ENCODE data around the gene MSH2.
A peak's percentile ranks its signal among the peaks of the same experiment; 100 is the strongest.

Gene MSH2

GRCh38 chr2:47519147-47519537 lies 116.2 kb downstream of the MSH2 start:
- no peak overlapping the region for H3K9ac ChIP-seq (ENCODE audit: low read length in 2 of 2)
- H3K27me3 ChIP-seq (ENCODE audit: control insufficient read depth in 1 of 2, insufficient read depth in 2 of 2, low read length in 2 of 2): peaks cover 8 to 12% of the 10 kb centered on the region in 2 donors
- H3K9me3 ChIP-seq (ENCODE audit: control insufficient read depth in 2 of 2, low read length in 2 of 2): no peaks in the 10 kb centered on the region
- no peak overlapping the region for H3K4me3 ChIP-seq (ENCODE audit: low read length in 2 of 2)
- no peaks in the 10 kb centered on the region for H3K36me3 ChIP-seq (ENCODE audit: control insufficient read depth in 2 of 2, insufficient read depth in 2 of 2, low read length in 2 of 2)
- peaks cover 12% of the 10 kb centered on the region for H3K4me1 ChIP-seq (ENCODE audit: control insufficient read depth, insufficient read depth, low read length)
- H3K27ac ChIP-seq (ENCODE audit: low read length): no peak overlapping the region

GRCh38 chr2:47519604-47520301 lies 116.8 kb downstream of the MSH2 start:
- no peak overlapping the region for H3K4me3 ChIP-seq (ENCODE audit: low read length in 2 of 2)
- no peaks in the 10 kb centered on the region for H3K36me3 ChIP-seq (ENCODE audit: control insufficient read depth in 2 of 2, insufficient read depth in 2 of 2, low read length in 2 of 2)
- H3K9me3 ChIP-seq (ENCODE audit: control insufficient read depth in 2 of 2, low read length in 2 of 2): no peaks in the 10 kb centered on the region
- peaks cover 8 to 12% of the 10 kb centered on the region in 2 donors for H3K27me3 ChIP-seq (ENCODE audit: control insufficient read depth in 1 of 2, insufficient read depth in 2 of 2, low read length in 2 of 2)
- no peak overlapping the region for H3K27ac ChIP-seq (ENCODE audit: low read length)
- H3K4me1 ChIP-seq (ENCODE audit: control insufficient read depth, insufficient read depth, low read length): peaks cover 12% of the 10 kb centered on the region
- H3K9ac ChIP-seq (ENCODE audit: low read length in 2 of 2): no peak overlapping the region

DNA sequence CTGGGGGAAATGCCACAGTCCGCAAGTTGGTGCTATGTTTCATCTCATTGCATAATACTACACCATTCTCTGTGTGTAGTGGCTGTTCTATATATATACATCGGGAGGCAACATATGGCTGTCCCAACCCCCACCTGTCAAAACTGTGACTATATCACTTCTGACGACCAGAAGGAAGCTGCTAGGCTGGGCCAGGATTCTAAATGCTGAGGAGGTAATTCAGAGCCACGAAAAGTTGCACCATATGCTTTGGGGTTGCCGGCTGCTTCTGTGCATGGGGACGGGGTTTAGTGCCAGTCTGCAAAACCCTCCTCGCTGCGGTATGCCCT lies 117.3 kb downstream of the MSH2 start:
- no peaks in the 10 kb centered on the region for H3K36me3 ChIP-seq (ENCODE audit: control insufficient read depth in 2 of 2, insufficient read depth in 2 of 2, low read length in 2 of 2)
- H3K27me3 ChIP-seq (ENCODE audit: control insufficient read depth in 1 of 2, insufficient read depth in 2 of 2, low read length in 2 of 2): peaks cover 8 to 12% of the 10 kb centered on the region in 2 donors
- no peaks in the 10 kb centered on the region for H3K9me3 ChIP-seq (ENCODE audit: control insufficient read depth in 2 of 2, low read length in 2 of 2)
- H3K4me3 ChIP-seq (ENCODE audit: low read length in 2 of 2): no peak overlapping the region
- H3K4me1 ChIP-seq (ENCODE audit: control insufficient read depth, insufficient read depth, low read length): peaks cover 12% of the 10 kb centered on the region
- H3K9ac ChIP-seq (ENCODE audit: low read length in 2 of 2): no peak overlapping the region
- H3K27ac ChIP-seq (ENCODE audit: low read length): no peak overlapping the region

DNA sequence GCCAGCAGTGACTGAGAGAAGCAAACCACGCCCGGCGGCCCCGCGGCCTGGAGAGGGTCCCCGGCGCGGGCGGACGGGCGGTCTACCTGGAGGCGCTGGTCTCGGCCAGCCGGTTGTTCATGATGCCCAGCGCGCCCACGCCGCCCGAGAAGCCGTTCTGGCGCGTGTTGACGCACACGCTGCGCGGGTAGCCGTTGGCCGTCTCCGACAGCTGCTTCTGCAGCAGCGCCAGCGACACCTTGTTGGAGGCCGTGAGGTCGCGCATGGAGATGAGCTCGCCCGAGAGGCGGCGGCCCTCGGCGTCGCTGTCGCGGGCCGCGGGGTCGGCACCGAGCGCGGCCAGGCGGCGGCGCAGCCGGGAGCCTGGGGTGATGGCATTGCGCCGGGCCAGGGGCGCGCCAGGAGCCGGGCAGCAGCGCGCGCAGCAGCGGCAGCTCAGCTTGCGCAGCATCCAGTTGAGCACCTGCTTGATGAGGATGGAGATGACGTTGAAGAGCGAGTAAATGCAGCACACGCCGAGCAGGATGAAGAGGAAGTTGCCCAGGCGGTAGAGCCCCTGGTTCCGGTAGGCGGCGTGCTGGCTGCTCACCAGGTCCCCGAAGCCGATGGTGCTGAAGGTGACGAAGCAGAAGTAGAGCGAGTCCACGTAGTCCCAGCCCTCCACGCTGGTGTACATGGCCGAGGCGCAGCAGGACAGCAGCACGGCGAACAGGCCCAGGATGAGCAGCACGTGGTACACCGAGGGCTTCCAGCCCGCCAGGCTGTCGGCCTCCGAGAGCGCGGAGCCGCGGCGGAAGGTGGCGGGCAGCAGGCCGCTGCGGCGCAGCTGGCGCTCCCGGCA lies 118.1 kb downstream of the MSH2 start:
- H3K27me3 ChIP-seq (ENCODE audit: control insufficient read depth in 1 of 2, insufficient read depth in 2 of 2, low read length in 2 of 2): peaks cover 8 to 12% of the 10 kb centered on the region in 2 donors
- no peak overlapping the region for H3K27ac ChIP-seq (ENCODE audit: low read length)
- peak overlapping the region; percentile 66 to 73 for H3K4me3 ChIP-seq (ENCODE audit: low read length in 2 of 2)
- no peaks in the 10 kb centered on the region for H3K36me3 ChIP-seq (ENCODE audit: control insufficient read depth in 2 of 2, insufficient read depth in 2 of 2, low read length in 2 of 2)
- peaks cover 12% of the 10 kb centered on the region for H3K4me1 ChIP-seq (ENCODE audit: control insufficient read depth, insufficient read depth, low read length)
- no peak overlapping the region for H3K9ac ChIP-seq (ENCODE audit: low read length in 2 of 2)
- no peaks in the 10 kb centered on the region for H3K9me3 ChIP-seq (ENCODE audit: control insufficient read depth in 2 of 2, low read length in 2 of 2)

- H3K9me3 ChIP-seq (ENCODE audit: control insufficient read depth in 2 of 2, low read length in 2 of 2): no peaks in the 10 kb centered on the region
- H3K4me3 ChIP-seq (ENCODE audit: low read length in 2 of 2): peak overlapping the region; percentile 66 to 73
- no peak overlapping the region for H3K27ac ChIP-seq (ENCODE audit: low read length)
- H3K9ac ChIP-seq (ENCODE audit: low read length in 2 of 2): no peak overlapping the region
- peaks cover 12% of the 10 kb centered on the region for H3K4me1 ChIP-seq (ENCODE audit: control insufficient read depth, insufficient read depth, low read length)
- H3K27me3 ChIP-seq (ENCODE audit: control insufficient read depth in 1 of 2, insufficient read depth in 2 of 2, low read length in 2 of 2): peaks cover 8 to 12% of the 10 kb centered on the region in 2 donors
- no peaks in the 10 kb centered on the region for H3K36me3 ChIP-seq (ENCODE audit: control insufficient read depth in 2 of 2, insufficient read depth in 2 of 2, low read length in 2 of 2)
Observed at GRCh38 chr2:47521666-47522285, 118.8 kb downstream of the MSH2 start.

DNA sequence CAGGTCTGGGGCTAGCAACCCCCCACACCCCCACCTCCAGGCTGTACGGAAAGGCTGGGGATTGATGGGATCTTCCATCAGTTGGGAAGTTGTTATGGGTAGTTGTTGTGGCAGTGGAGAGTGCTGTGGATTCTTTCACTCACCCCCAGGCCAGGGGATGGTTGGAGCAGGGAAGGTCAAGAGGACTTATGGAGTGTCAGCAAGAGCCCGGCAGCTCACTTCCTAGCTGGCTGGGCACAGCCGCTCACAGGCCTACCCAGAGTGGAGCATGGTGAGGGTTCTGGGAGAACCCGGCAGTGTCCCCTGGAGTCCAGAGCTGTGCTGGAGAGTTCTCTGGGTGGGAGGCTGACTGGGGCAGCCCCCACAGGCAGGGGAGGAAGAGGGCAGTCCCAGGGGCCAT lies 122.2 kb downstream of the MSH2 start:
- Histone ChIP-seq H3K9me3 (ENCODE audit: control insufficient read depth in 2 of 2, low read length in 2 of 2) (no peaks in the 10 kb centered on the region), H3K9ac (ENCODE audit: low read length in 2 of 2) (no peak overlapping the region), H3K36me3 (ENCODE audit: control insufficient read depth in 2 of 2, insufficient read depth in 2 of 2, low read length in 2 of 2) (no peaks in the 10 kb centered on the region), H3K4me3 (ENCODE audit: low read length in 2 of 2) (no peak overlapping the region), H3K4me1 (ENCODE audit: control insufficient read depth, insufficient read depth, low read length) (peaks cover 12% of the 10 kb centered on the region), H3K27ac (ENCODE audit: low read length) (no peak overlapping the region), H3K27me3 (ENCODE audit: control insufficient read depth in 1 of 2, insufficient read depth in 2 of 2, low read length in 2 of 2) (peaks cover 4 to 12% of the 10 kb centered on the region in 2 donors)

- no peak overlapping the region for H3K9ac ChIP-seq (ENCODE audit: low read length in 2 of 2)
- H3K36me3 ChIP-seq (ENCODE audit: control insufficient read depth in 2 of 2, insufficient read depth in 2 of 2, low read length in 2 of 2): no peaks in the 10 kb centered on the region
- no peaks in the 10 kb centered on the region for H3K4me1 ChIP-seq (ENCODE audit: control insufficient read depth, insufficient read depth, low read length)
- H3K27me3 ChIP-seq (ENCODE audit: control insufficient read depth in 1 of 2, insufficient read depth in 2 of 2, low read length in 2 of 2): peaks cover 0 to 6% of the 10 kb centered on the region in 2 donors
- H3K27ac ChIP-seq (ENCODE audit: low read length): no peak overlapping the region
- no peaks in the 10 kb centered on the region for H3K9me3 ChIP-seq (ENCODE audit: control insufficient read depth in 2 of 2, low read length in 2 of 2)
- no peak overlapping the region for H3K4me3 ChIP-seq (ENCODE audit: low read length in 2 of 2)
Observed at GRCh38 chr2:47528455-47528854, 125.5 kb downstream of the MSH2 start.

GRCh38 chr2:47528874-47529273 lies 125.9 kb downstream of the MSH2 start:
- peaks cover 0 to 2% of the 10 kb centered on the region in 2 donors for H3K27me3 ChIP-seq (ENCODE audit: control insufficient read depth in 1 of 2, insufficient read depth in 2 of 2, low read length in 2 of 2)
- no peak overlapping the region for H3K27ac ChIP-seq (ENCODE audit: low read length)
- no peaks in the 10 kb centered on the region for H3K9me3 ChIP-seq (ENCODE audit: control insufficient read depth in 2 of 2, low read length in 2 of 2)
- H3K36me3 ChIP-seq (ENCODE audit: control insufficient read depth in 2 of 2, insufficient read depth in 2 of 2, low read length in 2 of 2): no peaks in the 10 kb centered on the region
- H3K4me3 ChIP-seq (ENCODE audit: low read length in 2 of 2): no peak overlapping the region
- peaks cover under 1% of the 10 kb centered on the region for H3K4me1 ChIP-seq (ENCODE audit: control insufficient read depth, insufficient read depth, low read length)
- H3K9ac ChIP-seq (ENCODE audit: low read length in 2 of 2): no peak overlapping the region

- Histone ChIP-seq H3K9me3 (ENCODE audit: control insufficient read depth in 2 of 2, low read length in 2 of 2) (no peaks in the 10 kb centered on the region), H3K4me1 (ENCODE audit: control insufficient read depth, insufficient read depth, low read length) (peaks cover 3% of the 10 kb centered on the region), H3K9ac (ENCODE audit: low read length in 2 of 2) (no peak overlapping the region), H3K27me3 (ENCODE audit: control insufficient read depth in 1 of 2, insufficient read depth in 2 of 2, low read length in 2 of 2) (no peaks in the 10 kb centered on the region), H3K4me3 (ENCODE audit: low read length in 2 of 2) (no peak overlapping the region), H3K27ac (ENCODE audit: low read length) (no peak overlapping the region), H3K36me3 (ENCODE audit: control insufficient read depth in 2 of 2, insufficient read depth in 2 of 2, low read length in 2 of 2) (no peaks in the 10 kb centered on the region)
Observed at GRCh38 chr2:47530105-47530760, 127.3 kb downstream of the MSH2 start.

DNA sequence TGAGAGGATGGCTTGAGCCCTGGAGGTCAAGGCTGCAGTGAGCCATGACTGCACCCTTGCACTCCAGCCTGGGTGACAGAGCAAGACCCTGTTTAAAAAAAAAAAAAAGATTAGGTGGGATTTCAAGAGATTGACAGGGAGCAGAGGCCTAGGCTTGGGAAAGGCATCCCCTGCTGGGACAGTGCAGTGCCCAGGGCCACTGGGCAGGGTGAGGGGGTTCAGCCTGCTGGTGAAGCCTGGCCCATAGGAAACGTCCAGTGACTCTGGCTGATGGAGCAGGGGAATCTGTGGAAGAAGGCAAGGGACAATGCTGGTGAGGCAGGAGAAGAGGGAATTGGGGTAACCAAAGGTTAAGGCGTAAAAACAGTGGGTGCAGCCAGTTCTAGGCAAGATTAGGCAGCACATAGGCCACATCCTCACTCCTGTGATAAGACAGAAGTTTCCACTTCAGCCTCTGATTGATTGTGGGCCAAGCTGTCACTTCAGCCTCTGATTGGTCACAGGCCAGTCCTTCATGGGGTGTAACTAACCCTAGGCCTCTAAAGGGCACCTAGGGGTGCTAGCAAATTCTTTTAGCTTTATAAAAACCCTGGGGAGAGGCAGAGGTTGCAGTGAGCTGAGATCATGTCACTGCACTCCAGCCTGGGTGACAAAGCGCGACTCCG lies 128.6 kb downstream of the MSH2 start:
- Histone ChIP-seq H3K27me3 (ENCODE audit: control insufficient read depth in 1 of 2, insufficient read depth in 2 of 2, low read length in 2 of 2) (no peaks in the 10 kb centered on the region), H3K36me3 (ENCODE audit: control insufficient read depth in 2 of 2, insufficient read depth in 2 of 2, low read length in 2 of 2) (no peaks in the 10 kb centered on the region), H3K9me3 (ENCODE audit: control insufficient read depth in 2 of 2, low read length in 2 of 2) (no peaks in the 10 kb centered on the region), H3K27ac (ENCODE audit: low read length) (no peak overlapping the region), H3K9ac (ENCODE audit: low read length in 2 of 2) (no peak overlapping the region), H3K4me1 (ENCODE audit: control insufficient read depth, insufficient read depth, low read length) (peaks cover 3% of the 10 kb centered on the region), H3K4me3 (ENCODE audit: low read length in 2 of 2) (no peak overlapping the region)

All from stomach smooth muscle (tissue), 2 donors.